ENCODE results near the gene ADIG. TPM values are rescaled to one million over a fixed set of nuclear protein-coding genes. Genes with fewer than 3 reads are reported as not detected.

The ADIG gene
- total RNA-seq, 1 experiment from 2014 or later: not detected

DNA sequence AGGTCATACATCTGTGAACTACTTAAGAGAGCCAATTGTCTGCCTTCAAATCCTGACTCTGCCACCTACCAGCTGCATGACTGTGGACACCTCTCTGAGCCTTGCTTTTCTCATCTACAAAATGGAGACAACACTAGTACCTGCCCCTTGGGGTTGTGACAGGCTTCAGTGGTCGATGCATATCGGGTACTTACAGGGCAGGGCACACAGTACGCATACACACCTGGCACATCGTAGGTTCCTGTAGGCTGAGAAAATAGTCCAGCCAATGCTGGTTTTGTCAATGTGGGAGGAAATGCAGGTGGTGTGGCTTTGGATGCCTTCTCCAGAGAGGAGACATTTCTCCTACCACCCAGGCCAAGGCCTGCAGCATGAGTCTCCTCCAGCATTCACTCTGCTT is 2.3 kb downstream of the ADIG start:
- Mint-ChIP-seq H3K27ac (ENCODE audit: unreplicated experiment) (no peak overlapping the region), H3K9me3 (ENCODE audit: low read depth, unreplicated experiment) (no peaks in the 10 kb centered on the region), H3K36me3 (ENCODE audit: insufficient read depth, unreplicated experiment) (peaks cover 13% of the 10 kb centered on the region), H3K27me3 (ENCODE audit: unreplicated experiment) (no peaks in the 10 kb centered on the region), H3K4me3 (ENCODE audit: low read depth, unreplicated experiment) (no peak overlapping the region), H3K4me1 (ENCODE audit: low read depth, unreplicated experiment) (no peaks in the 10 kb centered on the region)
- intact Hi-C loops (cut with micrococcal nuclease; ENCODE audit: unreplicated experiment): no loop called here
- no TSS peak for BruUV-seq (replicated peaks)
- CTCF ChIA-PET: no interaction called here
- no peak for DNase-seq
- TF ChIP-seq, protein P1, sequence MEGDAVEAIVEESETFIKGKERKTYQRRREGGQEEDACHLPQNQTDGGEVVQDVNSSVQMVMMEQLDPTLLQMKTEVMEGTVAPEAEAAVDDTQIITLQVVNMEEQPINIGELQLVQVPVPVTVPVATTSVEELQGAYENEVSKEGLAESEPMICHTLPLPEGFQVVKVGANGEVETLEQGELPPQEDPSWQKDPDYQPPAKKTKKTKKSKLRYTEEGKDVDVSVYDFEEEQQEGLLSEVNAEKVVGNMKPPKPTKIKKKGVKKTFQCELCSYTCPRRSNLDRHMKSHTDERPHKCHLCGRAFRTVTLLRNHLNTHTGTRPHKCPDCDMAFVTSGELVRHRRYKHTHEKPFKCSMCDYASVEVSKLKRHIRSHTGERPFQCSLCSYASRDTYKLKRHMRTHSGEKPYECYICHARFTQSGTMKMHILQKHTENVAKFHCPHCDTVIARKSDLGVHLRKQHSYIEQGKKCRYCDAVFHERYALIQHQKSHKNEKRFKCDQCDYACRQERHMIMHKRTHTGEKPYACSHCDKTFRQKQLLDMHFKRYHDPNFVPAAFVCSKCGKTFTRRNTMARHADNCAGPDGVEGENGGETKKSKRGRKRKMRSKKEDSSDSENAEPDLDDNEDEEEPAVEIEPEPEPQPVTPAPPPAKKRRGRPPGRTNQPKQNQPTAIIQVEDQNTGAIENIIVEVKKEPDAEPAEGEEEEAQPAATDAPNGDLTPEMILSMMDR (IDR thresholded peaks at IDR 0.05; ENCODE audit: unreplicated experiment): no peak

DNA sequence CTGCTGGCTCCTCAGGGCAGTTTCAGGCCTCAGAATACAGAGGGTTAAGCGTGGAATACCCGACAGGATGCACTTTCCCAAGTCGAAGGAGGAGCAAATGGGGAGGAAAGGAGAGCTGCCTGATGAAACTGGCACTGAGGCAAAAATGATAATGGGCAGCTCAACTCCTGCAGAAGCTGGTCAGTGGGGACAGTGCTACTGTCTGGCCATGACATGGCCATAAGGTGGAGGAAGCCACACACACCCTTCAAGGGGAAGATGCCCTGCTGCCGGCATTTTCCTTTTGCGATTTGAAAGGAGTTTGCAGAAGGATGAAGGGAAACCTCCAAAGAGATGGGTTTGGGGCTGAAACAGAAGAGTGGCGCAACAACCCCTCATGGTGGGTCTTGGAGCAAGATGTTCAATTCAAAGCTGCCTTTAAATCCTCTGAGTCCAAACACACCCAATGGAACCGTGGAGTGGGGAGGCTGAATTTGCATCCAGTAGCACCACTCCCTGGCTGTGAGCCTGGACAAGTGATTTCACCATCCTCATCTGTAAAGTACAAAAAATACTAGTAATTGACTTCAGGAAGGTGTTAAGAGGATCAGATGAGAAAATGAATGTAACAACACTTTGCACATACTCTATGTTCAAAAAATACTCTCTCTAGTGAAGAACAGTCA is 3.2 kb downstream of the ADIG start:
- no peak overlapping the region for H3K27ac Mint-ChIP-seq (ENCODE audit: unreplicated experiment)
- TF ChIP-seq, protein P1 (IDR thresholded peaks at IDR 0.05; ENCODE audit: unreplicated experiment): no peak
- peaks cover 7% of the 10 kb centered on the region for H3K36me3 Mint-ChIP-seq (ENCODE audit: insufficient read depth, unreplicated experiment)
- intact Hi-C loops (cut with micrococcal nuclease; ENCODE audit: unreplicated experiment): no loop called here
- no peaks in the 10 kb centered on the region for H3K9me3 Mint-ChIP-seq (ENCODE audit: low read depth, unreplicated experiment)
- H3K4me1 Mint-ChIP-seq (ENCODE audit: low read depth, unreplicated experiment): no peaks in the 10 kb centered on the region
- no peaks in the 10 kb centered on the region for H3K27me3 Mint-ChIP-seq (ENCODE audit: unreplicated experiment)
- H3K4me3 Mint-ChIP-seq (ENCODE audit: low read depth, unreplicated experiment): no peak overlapping the region
- CTCF ChIA-PET: no interaction called here
- no peak for DNase-seq
- BruUV-seq (replicated peaks): no TSS peak

DNA sequence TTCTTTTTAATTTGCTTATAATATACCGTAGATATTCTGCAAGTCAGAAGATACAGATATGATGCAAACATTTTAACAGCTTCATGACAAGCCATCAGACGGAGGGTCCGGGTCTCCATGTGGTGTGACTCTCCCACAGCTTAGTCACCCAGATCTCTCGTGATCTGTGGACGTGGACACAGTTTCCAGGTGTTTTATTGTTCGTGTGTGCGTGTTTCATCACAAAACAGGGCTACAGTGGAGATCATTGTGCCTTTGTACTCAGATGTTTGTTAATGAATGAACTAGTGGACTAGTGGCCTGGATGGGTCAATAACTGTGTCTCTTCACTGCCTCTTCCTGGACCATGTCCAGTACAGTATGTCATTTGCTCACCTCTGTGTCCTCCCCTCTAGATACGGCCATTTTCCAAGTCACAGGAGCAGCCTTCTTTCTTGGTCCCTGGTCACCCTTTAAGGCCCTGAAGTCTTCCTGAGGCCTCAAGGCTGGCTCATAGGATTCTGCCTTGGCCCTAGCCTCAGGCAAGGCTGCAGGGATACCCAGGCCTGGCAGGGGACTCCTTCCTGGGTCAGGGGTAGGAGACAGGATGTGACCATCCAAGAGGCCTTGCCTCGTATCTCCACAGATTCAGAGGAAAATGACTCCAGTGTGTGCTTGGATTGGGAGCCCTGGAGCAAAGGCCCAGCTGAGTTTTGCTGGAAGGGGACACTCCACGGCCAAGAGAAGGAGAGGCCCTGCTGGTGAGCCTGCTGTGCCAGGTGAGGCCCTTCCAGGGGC is 4.6 kb downstream of the ADIG start:
- H3K4me1 Mint-ChIP-seq (ENCODE audit: low read depth, unreplicated experiment): no peaks in the 10 kb centered on the region

DNA sequence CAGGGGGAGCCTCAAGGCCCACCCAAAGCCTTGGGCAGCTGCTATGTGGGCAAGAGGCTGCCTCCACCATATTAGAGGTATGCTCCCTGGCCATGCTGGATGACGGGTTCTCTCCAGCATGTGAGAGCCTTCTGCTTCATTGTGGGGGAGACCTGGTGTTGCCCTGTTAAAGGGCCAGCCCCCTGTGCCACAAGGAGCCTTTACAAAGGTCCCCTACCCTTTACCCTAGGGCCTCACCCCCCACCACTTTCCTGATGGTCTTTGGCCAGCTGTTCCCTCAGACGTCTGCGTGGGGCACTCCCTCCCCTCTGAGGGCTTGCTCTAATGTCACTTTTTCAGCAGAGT is 5.2 kb downstream of the ADIG start:
- Mint-ChIP-seq H3K4me1 (ENCODE audit: low read depth, unreplicated experiment) (no peaks in the 10 kb centered on the region), H3K36me3 (ENCODE audit: insufficient read depth, unreplicated experiment) (no peaks in the 10 kb centered on the region), H3K27me3 (ENCODE audit: unreplicated experiment) (no peaks in the 10 kb centered on the region), H3K4me3 (ENCODE audit: low read depth, unreplicated experiment) (no peak overlapping the region), H3K9me3 (ENCODE audit: low read depth, unreplicated experiment) (no peaks in the 10 kb centered on the region), H3K27ac (ENCODE audit: unreplicated experiment) (no peak overlapping the region)
- CTCF ChIA-PET: no interaction called here
- no TSS peak for BruUV-seq (replicated peaks)
- no peak for DNase-seq
- intact Hi-C loops (cut with micrococcal nuclease; ENCODE audit: unreplicated experiment): no loop called here
- TF ChIP-seq, protein P1 (IDR thresholded peaks at IDR 0.05; ENCODE audit: unreplicated experiment): no peak

More for the DNA sequence above, 4.6 kb downstream of the ADIG start:
- Mint-ChIP-seq H3K27me3 (ENCODE audit: unreplicated experiment) (no peaks in the 10 kb centered on the region), H3K27ac (ENCODE audit: unreplicated experiment) (no peak overlapping the region), H3K9me3 (ENCODE audit: low read depth, unreplicated experiment) (no peaks in the 10 kb centered on the region), H3K4me3 (ENCODE audit: low read depth, unreplicated experiment) (no peak overlapping the region), H3K36me3 (ENCODE audit: insufficient read depth, unreplicated experiment) (no peaks in the 10 kb centered on the region)
- BruUV-seq (replicated peaks): no TSS peak
- CTCF ChIA-PET: no interaction called here
- TF ChIP-seq, protein P1 (IDR thresholded peaks at IDR 0.05; ENCODE audit: unreplicated experiment): no peak
- intact Hi-C loops (cut with micrococcal nuclease; ENCODE audit: unreplicated experiment): no loop called here
- no peak for DNase-seq

Data from Calu3 (cell line).